ENCODE data around the gene DUSP1. TPM values are rescaled to one million over a fixed set of nuclear protein-coding genes. Genes with fewer than 3 reads are reported as not detected.

The DUSP1 gene
- total and polyA plus RNA-seq, 10 of the 15 experiments (the other 5 are each of a cell fraction or from before 2014, with no cell fraction given), result 1.4 to 6.2 (median 3.9) TPM

GRCh38 chr5:172768098-172768572 is 2.9 kb downstream of the DUSP1 start:
- Histone ChIP-seq H3K79me2 (ENCODE audit: control insufficient read depth, insufficient read depth, low read length) (peaks cover 9% of the 10 kb centered on the region), H3K27ac (ENCODE audit: control insufficient read depth, insufficient read depth) (no peak overlapping the region), H2AFZ (ENCODE audit: control insufficient read depth, low read depth, low read length) (no peak overlapping the region), H3K4me1 (ENCODE audit: control insufficient read depth, insufficient read depth, low read length) (peaks cover 28% of the 10 kb centered on the region), H3K9me3 (replicated peaks; ENCODE audit: control insufficient read depth, insufficient read depth, low read length) (no peaks in the 10 kb centered on the region), H3K27me3 (replicated peaks in 1 of 2; ENCODE audit: control insufficient read depth in 2 of 2, insufficient read depth in 2 of 2, low read length in 1 of 2) (no peaks in the 10 kb centered on the region), H3K36me3 (ENCODE audit: control insufficient read depth in 2 of 2, insufficient read depth in 2 of 2, low read length in 1 of 2) (no peaks in the 10 kb centered on the region), H3K9ac (ENCODE audit: control insufficient read depth, insufficient read depth, low read length) (no peak overlapping the region), H3K4me3 (no peak overlapping the region), H4K20me1 (ENCODE audit: control insufficient read depth, insufficient read depth) (no peaks in the 10 kb centered on the region), H3K4me2 (ENCODE audit: control insufficient read depth, insufficient read depth) (no peak overlapping the region)
- no peak for ATAC-seq
- BruUV-seq (replicated peaks), result no TSS peak
- ChIA-PET RAD21 (ENCODE audit: unreplicated experiment) (no interaction called here), SMC1A (ENCODE audit: uncharacterized antibody, unreplicated experiment) (interaction anchor here (1.1 to 1.2 kb wide), 3 partner anchors 15 to 82 kb away, joined by 3 to 4 read pairs (median 3); no protein-coding TSS in a partner anchor), CTCF (interaction anchor here (0.6 to 1.0 kb wide), 2 partner anchors 9 to 313 kb away, joined by 3 read pairs; no protein-coding TSS in a partner anchor), POLR2A (no interaction called here)
- TF ChIP-seq ZBED1 (IDR thresholded peaks at IDR 0.05; ENCODE audit: borderline replicate concordance) (no peak), YY1 (IDR thresholded peaks at IDR 0.05; ENCODE audit: low read depth, low read length) (no peak), WRNIP1 (IDR thresholded peaks at IDR 0.05; ENCODE audit: borderline replicate concordance, low read depth, low read length) (no peak), CEBPB (IDR thresholded peaks at IDR 0.05; ENCODE audit: borderline replicate concordance in 1 of 2, low read depth in 2 of 2, low read length in 2 of 2) (no peak)
- FAIRE-seq, result no peak
- DNase-seq (ENCODE audit: low read depth, low spot score), result no peak
- intact Hi-C loops (cut with micrococcal nuclease; ENCODE audit: unreplicated experiment), result no loop called here
- WGBS (ENCODE audit: insufficient coverage, insufficient replicate concordance, low lambda C conversion rate, missing lambda C conversion rate), result 97% methylated on average over 5 of the region's 5 CpGs
- in situ Hi-C loops (cut with MboI), result no loop called here

GRCh38 chr5:172766287-172767108 is 4.5 kb downstream of the DUSP1 start:
- Histone ChIP-seq H3K36me3 (ENCODE audit: control insufficient read depth in 2 of 2, insufficient read depth in 2 of 2, low read length in 1 of 2) (no peaks in the 10 kb centered on the region), H2AFZ (ENCODE audit: control insufficient read depth, low read depth, low read length) (no peak overlapping the region), H3K9ac (ENCODE audit: control insufficient read depth, insufficient read depth, low read length) (no peak overlapping the region), H3K4me1 (ENCODE audit: control insufficient read depth, insufficient read depth, low read length) (peaks cover 20% of the 10 kb centered on the region), H3K79me2 (ENCODE audit: control insufficient read depth, insufficient read depth, low read length) (peaks cover 9% of the 10 kb centered on the region), H3K4me3 (no peak overlapping the region), H4K20me1 (ENCODE audit: control insufficient read depth, insufficient read depth) (no peaks in the 10 kb centered on the region), H3K27me3 (replicated peaks in 1 of 2; ENCODE audit: control insufficient read depth in 2 of 2, insufficient read depth in 2 of 2, low read length in 1 of 2) (no peaks in the 10 kb centered on the region), H3K27ac (ENCODE audit: control insufficient read depth, insufficient read depth) (no peak overlapping the region), H3K4me2 (ENCODE audit: control insufficient read depth, insufficient read depth) (no peak overlapping the region), H3K9me3 (replicated peaks; ENCODE audit: control insufficient read depth, insufficient read depth, low read length) (no peaks in the 10 kb centered on the region)
- FAIRE-seq (no peak), DNase-seq (ENCODE audit: low read depth, low spot score) (no peak), ATAC-seq (no peak)
- 92% methylated on average over 17 of the region's 17 CpGs for WGBS (ENCODE audit: insufficient coverage, insufficient replicate concordance, low lambda C conversion rate, missing lambda C conversion rate)
- in situ Hi-C loops (cut with MboI) (no loop called here), intact Hi-C loops (cut with micrococcal nuclease; ENCODE audit: unreplicated experiment) (no loop called here)
- SMC1A ChIA-PET (ENCODE audit: uncharacterized antibody, unreplicated experiment), result no interaction called here
- RAD21 ChIA-PET (ENCODE audit: unreplicated experiment), result interaction anchor here (1.6 kb wide), 1 partner anchor 11 kb away, joined by 4 read pairs; no protein-coding TSS in a partner anchor
- CTCF ChIA-PET, result interaction anchor here (2.0 to 2.3 kb wide), 2 partner anchors 50 to 52 kb away, joined by 9 to 10 read pairs; no protein-coding TSS in a partner anchor
- BruUV-seq (replicated peaks), result no TSS peak
- POLR2A ChIA-PET, result interaction anchor here (2.2 kb wide), 1 partner anchor 11 kb away, joined by 7 read pairs; no protein-coding TSS in a partner anchor
- TF ChIP-seq SUPT20H (IDR thresholded peaks at IDR 0.05; ENCODE audit: borderline replicate concordance, control insufficient read depth, low read depth, low read length) (no peak), CHD4 (IDR thresholded peaks at IDR 0.05) (no peak), KLF5 (IDR thresholded peaks at IDR 0.05; ENCODE audit: partially characterized antibody) (no peak), ZSCAN29 (IDR thresholded peaks at IDR 0.05) (no peak), ZBTB40 (IDR thresholded peaks at IDR 0.05; ENCODE audit: borderline replicate concordance) (no peak), STAT3 (IDR thresholded peaks at IDR 0.05; ENCODE audit: low read depth, low read length) (no peak)

Measured in GM12878 (cell line).